ENCODE results near the gene SRPK1.

GRCh38 chr6:35831257-35832007, 89.5 kb downstream of the SRPK1 start:
- TF ChIP-seq CTCF (IDR thresholded peaks at IDR 0.05; ENCODE audit: low read length) (no peak), EZH2phosphoT487 (IDR thresholded peaks at IDR 0.05; ENCODE audit: low read length) (no peak), EZH2 (optimal IDR thresholded peaks at IDR 0.05; ENCODE audit: low read depth, low read length) (no peak)
